GM18951 (cell line): ENCODE data around the gene KIF3B.

Experiments
- POLR2A ChIP-seq: IDR thresholded peaks from 4 replicates; pipeline ENCODE4 v1.6.1; 2011; ENCODE audit warnings: mild to moderate bottlenecking; ENCODE audit not compliant: insufficient read length, insufficient read depth; ENCODE audit errors: extremely low read depth
- in situ Hi-C: fragments of 300-500 bp; cut with MboI; formaldehyde crosslinking; loops from one replicate; pipeline ENCODE4 v1.12.0; 2022; ENCODE audit warnings: low sequenced_read_pairs, mixed read lengths, inconsistent platforms; ENCODE audit not compliant: unreplicated experiment

Gene KIF3B

GRCh38 chr20:32277361-32278198 lies at the start of gene KIF3B:
Gene KIF3B, plus strand, starts transcription at chr20:32277651. Its CDS starts 32,127 bp downstream, at chr20:32309778.
- in situ Hi-C loops, result no loop called here
- TF ChIP-seq POLR2A, result peak; percentile 52

GRCh38 chr20:32227744-32228688 lies 49.4 kb upstream of the KIF3B start:
- in situ Hi-C loops, result no loop called here
- no peak for TF ChIP-seq POLR2A

GRCh38 chr20:32229251-32229747 lies 48.2 kb upstream of the KIF3B start:
- no peak for TF ChIP-seq POLR2A
- in situ Hi-C loops, result no loop called here

- in situ Hi-C loops, result no loop called here
- TF ChIP-seq POLR2A, result no peak
Observed at GRCh38 chr20:32230707-32231106, 46.7 kb upstream of the KIF3B start.

- TF ChIP-seq POLR2A, result no peak
- in situ Hi-C loops, result no loop called here
Observed at GRCh38 chr20:32231245-32231644, 46.2 kb upstream of the KIF3B start.

GRCh38 chr20:32231847-32232246 lies 45.6 kb upstream of the KIF3B start:
- in situ Hi-C loops, result no loop called here
- TF ChIP-seq POLR2A, result no peak

- in situ Hi-C loops, result no loop called here
- TF ChIP-seq POLR2A, result no peak
Observed at GRCh38 chr20:32232326-32232886, 45.0 kb upstream of the KIF3B start.

- in situ Hi-C loops, result no loop called here
- TF ChIP-seq POLR2A, result no peak
Observed at GRCh38 chr20:32233286-32233685, 44.2 kb upstream of the KIF3B start.

GRCh38 chr20:32234135-32234808 lies 43.2 kb upstream of the KIF3B start:
- in situ Hi-C loops, result no loop called here
- TF ChIP-seq POLR2A, result no peak

GRCh38 chr20:32235331-32236047 lies 42.0 kb upstream of the KIF3B start:
- no peak for TF ChIP-seq POLR2A

GRCh38 chr20:32236048-32236533 lies 41.4 kb upstream of the KIF3B start:
- TF ChIP-seq POLR2A, result no peak
- in situ Hi-C loops, result no loop called here

More at GRCh38 chr20:32235331-32236047, 42.0 kb upstream of the KIF3B start:
- in situ Hi-C loops, result no loop called here

- TF ChIP-seq POLR2A, result no peak
- in situ Hi-C loops, result no loop called here
Observed at GRCh38 chr20:32236819-32237218, 40.6 kb upstream of the KIF3B start.

- in situ Hi-C loops, result no loop called here
- no peak for TF ChIP-seq POLR2A
Observed at GRCh38 chr20:32237419-32237818, 40.0 kb upstream of the KIF3B start.
